HG03025 (cell line): ENCODE measurements around the gene MCM3AP.

Experiments
- ATAC-seq: cut with Tn5 transposase; IDR thresholded peaks from one replicate; pipeline ENCODE4 v1.9.1; 2021; ENCODE audit warnings: mild to moderate bottlenecking, moderate library complexity; ENCODE audit not compliant: unreplicated experiment, low FRiP score

The MCM3AP gene

GRCh38 chr21:46220275-46220810 lies 65.1 kb downstream of the MCM3AP start:
- no peak for ATAC-seq

GRCh38 chr21:46219591-46220239 lies 65.7 kb downstream of the MCM3AP start:
- no peak for ATAC-seq

- ATAC-seq, result no peak
These were observed 66.4 kb downstream of the MCM3AP start for GRCh38 chr21:46218906-46219590.

GRCh38 chr21:46217511-46218196 lies 67.8 kb downstream of the MCM3AP start:
- no peak for ATAC-seq

- ATAC-seq, result no peak
These were observed 69.2 kb downstream of the MCM3AP start for GRCh38 chr21:46216132-46216747.

GRCh38 chr21:46215436-46216131 lies 69.8 kb downstream of the MCM3AP start:
- ATAC-seq, result no peak

GRCh38 chr21:46214478-46215340 lies 70.7 kb downstream of the MCM3AP start:
- no peak for ATAC-seq

- ATAC-seq, result no peak
These were observed 71.7 kb downstream of the MCM3AP start for GRCh38 chr21:46213620-46214286.

- ATAC-seq, result no peak
These were observed 72.5 kb downstream of the MCM3AP start for GRCh38 chr21:46212721-46213484.

- no peak for ATAC-seq
These were observed 73.4 kb downstream of the MCM3AP start for GRCh38 chr21:46211786-46212720.

GRCh38 chr21:46211376-46211775 lies 74.0 kb downstream of the MCM3AP start:
- ATAC-seq, result no peak

- no peak for ATAC-seq
These were observed 74.9 kb downstream of the MCM3AP start for GRCh38 chr21:46210378-46211136.

- no peak for ATAC-seq
These were observed 76.4 kb downstream of the MCM3AP start for GRCh38 chr21:46208761-46209721.

GRCh38 chr21:46207920-46208591 lies 77.4 kb downstream of the MCM3AP start:
- no peak for ATAC-seq
